ENCODE data around the gene CARD6. TPM values are rescaled to one million over a fixed set of nuclear protein-coding genes. Genes with fewer than 3 reads are reported as not detected.
A peak's percentile ranks its signal among the peaks of the same experiment; 100 is the strongest.

Gene CARD6
- total and polyA plus RNA-seq, 2 of the 13 experiments (the other 11 are each of a cell fraction or from before 2014, with no cell fraction given), result 0.33 to 1.4 TPM

GRCh38 chr5:40841068-40841805, at the start of gene CARD6 (continued):
- no peak for TF ChIP-seq MIER3 (CRISPR knock-in tag; IDR thresholded peaks at IDR 0.05; ENCODE audit: borderline replicate concordance)
- TF ChIP-seq ZFP36L1 (CRISPR knock-in tag; IDR thresholded peaks at IDR 0.05), result peak; percentile 25; the same call in 1 of the 2 replicates
- TF ChIP-seq TCF12 (IDR thresholded peaks at IDR 0.05), result no peak
- no peak for TF ChIP-seq TCF12 (CRISPR knock-in tag; IDR thresholded peaks at IDR 0.05)
- no peak for TF ChIP-seq JDP2 (CRISPR knock-in tag; IDR thresholded peaks at IDR 0.05; ENCODE audit: borderline replicate concordance)

DNA sequence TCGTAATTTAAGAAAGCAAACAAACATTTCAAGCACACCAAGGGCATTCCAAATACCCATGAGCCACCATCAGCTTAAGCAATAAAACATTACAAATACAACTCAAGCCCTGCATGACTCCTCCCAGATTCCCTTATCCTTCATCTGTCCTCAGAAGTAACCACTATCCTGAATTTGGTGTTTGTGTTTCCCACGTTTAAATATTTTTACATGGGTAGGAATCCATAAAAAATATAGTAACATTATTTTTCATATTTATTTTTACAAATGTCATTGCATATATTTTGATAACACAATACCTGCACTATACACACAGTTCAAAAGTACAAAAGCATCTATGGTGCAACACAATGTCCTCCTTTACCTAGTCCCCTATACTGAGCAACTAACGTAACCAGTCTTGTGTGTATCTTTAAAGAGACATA, 49.4 kb upstream of the CARD6 start:
- BruUV-seq (replicated peaks), result no TSS peak
- Histone ChIP-seq H3K27ac (ENCODE audit: extremely low read length, insufficient read depth, low read length) (peak overlapping the region; percentile 75), H3K27me3 (ENCODE audit: control insufficient read depth in 1 of 2, insufficient read depth in 2 of 2, low read length in 2 of 2) (no peaks in the 10 kb centered on the region), H3K9me3 (ENCODE audit: low read length) (peaks cover 7% of the 10 kb centered on the region; the same call in 1 of the 2 replicates), H2AFZ (ENCODE audit: low read length) (no peak overlapping the region), H3K79me2 (ENCODE audit: insufficient read depth, low read length) (peaks cover 99% of the 10 kb centered on the region), H3K4me1 (ENCODE audit: insufficient read depth, low read length) (peaks cover 97% of the 10 kb centered on the region), H3K9ac (ENCODE audit: insufficient read depth, low read depth, low read length) (peak overlapping the region; percentile 38; the same call in 1 of the 2 replicates), H3K4me3 (replicated peaks in 1 of 3; ENCODE audit: insufficient read depth in 1 of 3, low read depth in 2 of 3, low read length in 3 of 3) (peak overlapping the region in 2 of 3 experiments; percentile 21 to 41; a peak in 3 of 6 replicates), H4K20me1 (ENCODE audit: insufficient read depth, low read length) (peaks cover 12% of the 10 kb centered on the region), H3K36me3 (replicated peaks in 1 of 2; ENCODE audit: control insufficient read depth in 1 of 2, insufficient read depth in 2 of 2, low read length in 2 of 2) (peaks cover 0 to 7% of the 10 kb centered on the region in 2 experiments; a peak in 3 of 5 replicates), H3K4me2 (ENCODE audit: low read depth, low read length) (peak overlapping the region; percentile 65)
- in situ Hi-C loops (cut with HindIII; ENCODE audit: extremely low pct_ligation_motif_present, low pct_unique_long_range_greater_than_20kb), result no loop called here
- CTCF ChIA-PET (ENCODE audit: low intra/inter-chr PET ratio, low total read pairs), result no interaction called here
- FAIRE-seq (no peak), ATAC-seq (peak; percentile 93), DNase-seq (ENCODE audit: low spot score) (peak; percentile 72)
- POLR2A ChIA-PET, result interaction anchor here (0.8 to 1.2 kb wide), 3 partner anchors 34 to 43 kb away, joined by 3 read pairs; partner anchors contain the start of gene RPL37
- 3% methylated on average over 3 of the region's 3 CpGs for WGBS (ENCODE audit: low lambda C conversion rate)
- intact Hi-C loops (cut with micrococcal nuclease; ENCODE audit: unreplicated experiment), result loop anchor here (1.0 kb wide), 1 partner anchor 7 kb away; no protein-coding TSS in a partner anchor
- TF ChIP-seq ZNF646 (CRISPR knock-in tag; IDR thresholded peaks at IDR 0.05) (peak; percentile 24; the same call in 1 of the 2 replicates), SOX5 (CRISPR knock-in tag; IDR thresholded peaks at IDR 0.05; ENCODE audit: borderline replicate concordance) (peak; percentile 53; the same call in 1 of the 2 replicates), ZBTB39 (CRISPR knock-in tag; IDR thresholded peaks at IDR 0.05) (no peak), MAZ (IDR thresholded peaks at IDR 0.05; ENCODE audit: borderline replicate concordance, low read depth, low read length) (no peak), MAZ (CRISPR knock-in tag; IDR thresholded peaks at IDR 0.05; ENCODE audit: low read depth) (no peak), NCOA2 (CRISPR knock-in tag; IDR thresholded peaks at IDR 0.05) (peak; percentile 25; the same call in 1 of the 2 replicates), MIXL1 (CRISPR knock-in tag; IDR thresholded peaks at IDR 0.05) (no peak), PPARG (CRISPR knock-in tag; conservative IDR thresholded peaks at IDR 0.05) (0 out of 2 replicates have a peak, but pooled peaks have one; percentile 11), NR0B2 (CRISPR knock-in tag; IDR thresholded peaks at IDR 0.05) (no peak)
